ENCODE measurements around the gene GPR34.

- TF ChIP-seq, protein P1, sequence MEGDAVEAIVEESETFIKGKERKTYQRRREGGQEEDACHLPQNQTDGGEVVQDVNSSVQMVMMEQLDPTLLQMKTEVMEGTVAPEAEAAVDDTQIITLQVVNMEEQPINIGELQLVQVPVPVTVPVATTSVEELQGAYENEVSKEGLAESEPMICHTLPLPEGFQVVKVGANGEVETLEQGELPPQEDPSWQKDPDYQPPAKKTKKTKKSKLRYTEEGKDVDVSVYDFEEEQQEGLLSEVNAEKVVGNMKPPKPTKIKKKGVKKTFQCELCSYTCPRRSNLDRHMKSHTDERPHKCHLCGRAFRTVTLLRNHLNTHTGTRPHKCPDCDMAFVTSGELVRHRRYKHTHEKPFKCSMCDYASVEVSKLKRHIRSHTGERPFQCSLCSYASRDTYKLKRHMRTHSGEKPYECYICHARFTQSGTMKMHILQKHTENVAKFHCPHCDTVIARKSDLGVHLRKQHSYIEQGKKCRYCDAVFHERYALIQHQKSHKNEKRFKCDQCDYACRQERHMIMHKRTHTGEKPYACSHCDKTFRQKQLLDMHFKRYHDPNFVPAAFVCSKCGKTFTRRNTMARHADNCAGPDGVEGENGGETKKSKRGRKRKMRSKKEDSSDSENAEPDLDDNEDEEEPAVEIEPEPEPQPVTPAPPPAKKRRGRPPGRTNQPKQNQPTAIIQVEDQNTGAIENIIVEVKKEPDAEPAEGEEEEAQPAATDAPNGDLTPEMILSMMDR (conservative IDR thresholded peaks at IDR 0.05 in 1 of 2, IDR thresholded peaks at IDR 0.05 in 1 of 2; ENCODE audit: extremely low read depth in 1 of 2, insufficient read depth in 1 of 2, low read depth in 1 of 2, low read length in 2 of 2) = no peak
- no peak for TF ChIP-seq EZH2 (IDR thresholded peaks at IDR 0.05; ENCODE audit: borderline replicate concordance, low read length)
These were observed 16.1 kb upstream of the GPR34 start for GRCh38 chrX:41672643-41673042.
